Transverse colon (tissue), 4 donors: ENCODE data around the gene ST3GAL3.

Experiments
- CTCF ChIP-seq, 5 experiments: fragments of 200-600 bp in 3 of 5; fragments of 450-650 bp in 2 of 5; sonication (generic) in 3 of 5; IDR thresholded peaks; 1 replicate in 2 of 5; 2 replicates in 3 of 5; pipeline ENCODE4 v1.5.1; 2016 to 2017; ENCODE audit warnings: antibody characterized with exemption in 5 of 5, inconsistent platforms in 3 of 5, mild to moderate bottlenecking in 2 of 5, moderate library complexity in 1 of 5
- POLR2A ChIP-seq: fragments of 450-650 bp; IDR thresholded peaks from one replicate; pipeline ENCODE4 v1.6.1; 2016; ENCODE audit warnings: antibody characterized with exemption, mild to moderate bottlenecking, moderate library complexity
- POLR2AphosphoS5 ChIP-seq, 3 donors: sonication (generic); formaldehyde crosslinking; IDR thresholded peaks; one replicate each; pipeline ENCODE4 v1.6.1; 2016; ENCODE audit warnings: antibody characterized with exemption in 3 of 3

GRCh38 chr1:43874716-43875115 is 167.4 kb downstream of the ST3GAL3 start:
- TF ChIP-seq CTCF (IDR thresholded peaks at IDR 0.05) (no peak), POLR2AphosphoS5 (IDR thresholded peaks at IDR 0.05) (no peak), POLR2A (no peak)
